ENCODE measurements around the gene SF3A2.

Gene SF3A2

DNA sequence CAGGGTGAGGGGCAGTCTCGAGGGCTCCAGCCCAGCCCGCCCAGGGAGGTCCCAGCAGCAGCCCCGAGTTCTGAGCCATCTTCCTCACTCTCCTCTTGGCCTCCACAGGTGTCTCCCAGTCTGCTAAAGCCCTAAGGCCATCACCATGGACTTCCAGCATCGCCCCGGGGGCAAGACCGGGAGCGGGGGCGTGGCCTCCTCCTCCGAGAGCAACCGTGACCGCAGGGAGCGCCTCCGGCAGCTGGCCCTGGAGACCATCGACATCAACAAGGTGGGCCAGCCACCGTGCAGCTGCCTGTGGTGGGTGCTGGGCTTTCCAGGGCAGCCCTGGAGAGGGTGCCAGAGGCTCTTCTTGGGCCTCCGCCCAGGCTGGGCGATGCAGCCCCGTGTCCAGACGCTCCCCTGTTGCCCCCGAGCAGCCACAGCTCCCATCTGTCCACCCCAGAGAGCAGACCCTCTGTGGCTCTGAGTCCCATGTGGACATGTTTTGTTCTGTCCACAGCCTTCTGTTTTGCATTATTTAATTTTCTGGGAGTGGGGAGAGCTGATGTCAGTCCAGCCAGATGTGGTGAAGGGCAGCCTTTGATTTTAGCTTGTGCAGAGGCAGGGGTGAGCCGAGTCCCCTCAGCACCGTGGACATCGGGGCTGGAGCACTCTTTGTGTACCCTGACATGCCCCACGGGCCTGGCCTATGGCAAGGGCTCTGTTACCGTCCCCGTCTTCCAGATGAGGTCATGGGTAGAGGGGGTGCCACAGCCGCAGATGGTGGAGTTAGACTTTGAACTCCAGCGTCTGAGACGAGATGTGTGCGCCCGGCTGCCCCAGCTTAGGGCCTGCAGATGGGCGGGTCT is 6.9 kb downstream of the SF3A2 start:
- no peak for DNase-seq

DNA sequence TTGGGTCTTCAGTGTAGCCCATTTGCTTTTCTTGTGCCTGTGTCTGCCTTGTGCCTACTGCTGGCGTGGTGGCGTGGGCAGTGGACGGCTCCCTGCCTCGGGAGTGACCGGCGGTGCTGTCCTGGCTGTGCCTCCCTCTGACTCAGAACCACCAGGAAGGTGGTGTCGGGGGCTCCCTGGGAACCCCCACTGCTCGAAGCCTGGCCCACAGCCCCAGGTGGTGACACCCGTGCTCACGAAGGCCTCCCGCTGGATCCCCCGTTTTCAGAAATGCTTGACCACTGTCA is 7.4 kb downstream of the SF3A2 start:
- no peak for DNase-seq

DNA sequence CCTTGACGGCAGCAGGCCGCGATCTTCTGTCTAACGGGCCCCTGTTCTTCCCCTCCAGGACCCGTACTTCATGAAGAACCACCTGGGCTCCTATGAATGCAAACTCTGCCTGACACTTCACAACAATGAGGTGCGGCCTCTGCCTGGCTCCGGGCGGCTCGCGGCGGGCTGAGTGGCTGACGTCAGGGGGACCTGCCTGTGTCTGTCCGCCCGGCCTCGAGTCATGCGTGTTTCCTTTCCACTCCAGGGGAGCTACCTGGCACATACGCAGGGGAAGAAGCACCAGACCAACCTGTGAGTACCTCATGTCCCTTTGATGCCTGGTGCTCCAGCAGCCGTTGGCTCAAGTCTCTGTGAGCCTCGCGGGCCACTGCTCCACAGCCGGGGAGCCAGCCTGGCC is 7.9 kb downstream of the SF3A2 start:
- no peak for DNase-seq

DNA sequence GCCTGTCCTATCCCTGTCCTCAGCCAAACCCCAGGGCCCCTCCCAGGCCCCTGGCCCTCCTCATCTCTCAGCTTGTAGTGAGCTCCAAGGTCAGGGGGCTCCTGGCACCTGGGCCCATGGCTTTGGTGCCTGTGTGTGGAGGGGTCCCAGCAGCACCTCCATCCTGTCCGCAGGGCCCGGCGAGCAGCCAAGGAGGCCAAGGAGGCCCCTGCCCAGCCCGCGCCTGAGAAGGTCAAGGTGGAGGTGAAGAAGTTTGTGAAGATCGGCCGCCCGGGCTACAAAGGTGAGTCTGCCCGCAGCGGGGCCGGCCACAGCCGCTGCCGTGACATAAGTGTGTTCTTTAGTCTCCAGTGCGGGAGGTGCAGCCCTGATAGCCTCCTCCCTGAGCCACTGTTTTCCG is 8.6 kb downstream of the SF3A2 start:
- no peak for DNase-seq

DNA sequence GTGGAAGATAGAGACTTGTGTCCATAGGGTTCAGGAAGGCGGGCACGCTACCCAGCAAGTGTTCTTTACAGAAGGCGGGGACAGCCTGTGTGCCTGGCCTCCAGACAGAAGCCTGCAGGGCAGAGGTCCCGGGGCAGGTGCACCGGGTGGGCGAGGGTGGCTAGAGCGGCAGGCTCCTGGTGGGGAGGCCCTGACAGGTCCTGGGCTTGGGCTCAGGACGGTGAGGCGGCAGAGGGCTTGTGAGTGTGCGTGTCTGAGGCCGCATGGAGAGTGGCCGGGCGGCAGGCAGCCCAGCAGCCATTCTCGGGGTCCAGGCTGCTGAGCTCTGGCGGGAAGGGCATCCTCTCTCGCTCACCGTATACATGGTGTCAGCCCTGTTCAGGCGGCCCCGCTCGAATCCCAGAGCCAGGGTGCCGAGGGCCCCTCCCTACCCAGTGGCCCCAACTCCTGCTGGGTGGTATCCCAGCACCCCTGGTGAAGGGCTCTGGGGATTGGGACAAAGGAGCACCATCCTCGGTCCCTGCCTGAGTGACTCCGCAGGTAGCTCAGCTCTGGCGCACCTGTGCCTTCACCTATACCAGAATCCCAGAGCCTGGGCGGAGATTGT is 9.5 kb downstream of the SF3A2 start:
- no peak for DNase-seq

DNA sequence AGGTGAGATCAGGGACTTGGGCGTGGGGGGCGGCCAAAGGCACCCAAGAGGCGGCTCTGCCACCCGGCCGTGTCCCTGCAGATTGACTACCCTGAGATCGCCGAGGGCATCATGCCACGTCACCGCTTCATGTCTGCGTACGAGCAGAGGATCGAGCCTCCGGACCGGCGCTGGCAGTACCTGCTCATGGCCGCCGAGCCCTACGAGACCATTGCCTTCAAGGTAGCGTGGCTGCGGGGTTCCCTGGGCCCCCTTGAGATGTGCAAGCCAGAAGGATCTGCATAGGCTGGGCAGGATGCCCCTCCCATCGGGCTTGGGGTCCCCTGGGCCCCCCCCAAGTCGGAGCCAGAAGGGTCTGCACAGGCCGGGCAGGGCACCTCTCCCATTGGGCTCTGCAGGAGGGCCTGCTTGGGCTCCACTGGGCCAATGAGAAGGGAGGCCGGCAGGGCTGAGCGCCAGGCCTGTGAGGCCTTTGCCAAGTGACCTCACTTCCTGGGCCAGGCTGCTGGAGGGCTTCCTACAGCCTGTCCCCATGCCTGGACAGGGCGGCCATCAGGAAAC is 10.3 kb downstream of the SF3A2 start:
- DNase-seq, result no peak

DNA sequence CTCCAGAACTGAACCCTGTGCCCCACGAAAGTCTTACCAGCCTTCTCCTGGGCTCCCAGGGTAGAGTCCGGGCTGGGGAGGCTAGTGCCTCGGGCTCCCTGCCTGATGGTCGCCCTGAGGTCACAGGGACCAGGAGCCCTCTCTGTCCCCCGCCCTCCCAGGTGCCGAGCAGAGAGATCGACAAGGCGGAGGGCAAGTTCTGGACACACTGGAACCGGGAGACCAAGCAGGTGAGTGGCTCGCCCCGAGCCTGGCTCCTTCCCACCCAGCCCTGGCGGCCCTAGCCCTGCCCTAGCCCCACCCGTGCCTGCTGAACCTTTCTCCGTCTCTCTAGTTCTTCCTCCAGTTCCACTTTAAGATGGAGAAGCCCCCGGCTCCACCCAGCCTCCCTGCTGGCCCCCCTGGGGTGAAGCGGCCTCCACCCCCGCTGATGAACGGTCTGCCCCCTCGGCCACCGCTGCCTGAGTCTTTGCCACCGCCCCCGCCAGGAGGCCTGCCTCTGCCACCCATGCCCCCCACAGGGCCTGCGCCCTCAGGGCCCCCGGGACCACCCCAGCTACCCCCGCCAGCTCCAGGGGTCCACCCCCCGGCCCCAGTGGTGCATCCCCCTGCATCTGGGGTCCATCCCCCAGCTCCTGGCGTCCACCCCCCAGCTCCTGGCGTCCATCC is 10.9 kb downstream of the SF3A2 start:
- no peak for DNase-seq

DNA sequence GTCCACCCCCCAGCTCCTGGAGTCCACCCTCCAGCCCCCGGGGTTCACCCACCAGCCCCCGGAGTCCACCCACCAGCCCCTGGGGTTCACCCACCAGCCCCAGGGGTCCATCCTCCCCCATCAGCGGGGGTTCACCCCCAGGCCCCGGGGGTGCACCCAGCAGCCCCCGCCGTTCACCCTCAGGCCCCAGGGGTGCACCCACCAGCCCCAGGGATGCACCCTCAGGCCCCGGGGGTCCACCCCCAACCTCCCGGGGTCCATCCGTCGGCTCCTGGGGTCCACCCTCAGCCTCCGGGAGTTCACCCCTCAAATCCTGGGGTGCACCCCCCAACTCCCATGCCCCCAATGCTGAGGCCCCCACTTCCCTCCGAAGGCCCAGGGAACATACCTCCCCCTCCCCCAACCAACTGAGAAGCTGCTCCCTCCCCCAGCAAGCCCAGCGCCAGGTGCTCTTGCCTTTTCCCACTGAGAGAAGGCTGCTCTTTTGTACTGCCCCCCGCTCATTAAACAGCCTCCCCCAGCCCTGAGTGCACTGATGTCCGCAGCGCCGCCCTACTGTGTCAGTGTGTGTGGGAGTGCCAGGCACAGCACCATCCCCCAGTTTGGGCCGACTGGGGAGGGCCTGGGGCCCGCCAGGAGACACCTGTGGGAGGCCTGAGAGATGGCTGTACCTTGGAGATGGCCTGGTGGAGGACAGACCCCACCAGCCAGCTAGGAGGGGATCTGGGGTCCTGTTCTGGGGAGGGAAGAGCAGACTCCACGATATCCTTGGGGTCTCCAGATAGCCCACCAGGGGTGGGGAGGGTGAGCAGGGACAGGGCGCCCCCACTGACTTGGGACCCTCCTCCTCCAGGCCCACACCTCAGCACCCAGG is 11.7 kb downstream of the SF3A2 start:
- no peak for DNase-seq

DNA sequence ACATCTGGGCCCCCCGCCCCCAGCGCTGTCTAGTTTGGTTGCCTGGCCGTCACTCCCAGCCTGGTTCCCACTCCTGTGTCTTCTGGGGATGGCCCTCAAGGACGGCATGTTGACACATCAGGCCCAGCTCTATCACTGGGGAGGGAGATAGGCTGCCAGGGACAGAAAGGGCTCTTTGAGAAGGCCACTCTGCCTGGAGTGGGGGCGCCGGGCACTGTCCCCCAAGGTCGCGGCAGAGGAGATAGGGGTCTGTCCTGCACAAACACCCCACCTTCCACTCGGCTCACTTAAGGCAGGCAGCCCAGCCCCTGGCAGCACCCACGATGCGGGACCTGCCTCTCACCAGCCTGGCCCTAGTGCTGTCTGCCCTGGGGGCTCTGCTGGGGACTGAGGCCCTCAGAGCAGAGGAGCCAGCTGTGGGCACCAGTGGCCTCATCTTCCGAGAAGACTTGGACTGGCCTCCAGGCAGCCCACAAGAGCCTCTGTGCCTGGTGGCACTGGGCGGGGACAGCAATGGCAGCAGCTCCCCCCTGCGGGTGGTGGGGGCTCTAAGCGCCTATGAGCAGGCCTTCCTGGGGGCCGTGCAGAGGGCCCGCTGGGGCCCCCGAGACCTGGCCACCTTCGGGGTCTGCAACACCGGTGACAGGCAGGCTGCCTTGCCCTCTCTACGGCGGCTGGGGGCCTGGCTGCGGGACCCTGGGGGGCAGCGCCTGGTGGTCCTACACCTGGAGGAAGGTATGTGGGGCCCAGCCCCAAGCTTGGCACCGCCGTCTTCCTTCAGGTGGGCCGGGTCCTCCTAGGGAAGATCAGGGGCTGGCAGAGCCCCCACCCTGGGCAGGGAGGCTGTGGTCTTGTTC is 12.6 kb downstream of the SF3A2 start, which contains the start of gene AMH:
Gene AMH (plus strand): TSS at position 314 of the 857 bp plus-strand sequence. CDS start 10 bp downstream, at position 324.
- DNase-seq, result no peak

DNA sequence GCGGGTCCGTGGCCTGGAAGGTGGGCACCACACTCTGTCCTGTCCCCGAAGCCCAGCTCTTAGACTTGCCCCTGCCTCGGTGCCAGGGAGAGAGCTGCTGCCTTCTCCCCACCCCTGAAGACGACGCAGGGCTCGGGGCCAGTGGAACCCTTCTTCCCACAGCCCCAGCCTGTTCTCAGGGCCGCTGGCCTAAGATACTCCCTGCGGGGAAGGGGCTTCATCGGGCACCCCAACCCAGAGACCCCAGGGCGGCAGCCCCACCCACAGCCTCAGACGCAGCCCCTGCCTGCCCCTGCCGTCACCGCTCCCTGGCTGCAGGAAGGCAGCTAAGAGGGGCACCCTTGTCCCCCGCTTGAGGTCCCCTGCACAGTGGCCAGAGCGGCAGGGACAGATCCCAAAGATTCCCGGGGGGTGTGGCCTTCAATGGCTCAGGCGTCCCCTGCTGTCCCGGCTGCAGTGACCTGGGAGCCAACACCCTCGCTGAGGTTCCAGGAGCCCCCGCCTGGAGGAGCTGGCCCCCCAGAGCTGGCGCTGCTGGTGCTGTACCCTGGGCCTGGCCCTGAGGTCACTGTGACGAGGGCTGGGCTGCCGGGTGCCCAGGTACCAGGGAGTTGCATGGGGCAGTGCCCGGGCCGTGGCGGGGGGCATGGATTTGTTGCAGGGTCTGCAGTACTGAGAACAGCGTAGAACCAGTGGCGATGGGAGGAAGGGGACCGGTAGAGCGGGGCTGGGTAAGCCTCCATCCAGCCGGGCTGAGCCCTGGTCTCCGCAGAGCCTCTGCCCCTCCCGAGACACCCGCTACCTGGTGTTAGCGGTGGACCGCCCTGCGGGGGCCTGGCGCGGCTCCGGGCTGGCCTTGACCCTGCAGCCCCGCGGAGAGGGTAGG is 13.5 kb downstream of the SF3A2 start:
- DNase-seq, result no peak

DNA sequence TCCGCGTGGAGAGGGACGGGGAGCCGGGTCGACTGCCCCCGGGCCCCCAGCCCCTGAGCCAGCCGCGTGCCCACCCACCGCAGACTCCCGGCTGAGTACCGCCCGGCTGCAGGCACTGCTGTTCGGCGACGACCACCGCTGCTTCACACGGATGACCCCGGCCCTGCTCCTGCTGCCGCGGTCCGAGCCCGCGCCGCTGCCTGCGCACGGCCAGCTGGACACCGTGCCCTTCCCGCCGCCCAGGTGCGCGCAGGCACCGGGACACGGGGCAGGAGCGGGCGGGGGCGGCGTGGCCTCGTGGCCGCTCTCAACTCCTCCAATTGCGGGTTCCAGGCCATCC is 14.1 kb downstream of the SF3A2 start:
- DNase-seq, result no peak

DNA sequence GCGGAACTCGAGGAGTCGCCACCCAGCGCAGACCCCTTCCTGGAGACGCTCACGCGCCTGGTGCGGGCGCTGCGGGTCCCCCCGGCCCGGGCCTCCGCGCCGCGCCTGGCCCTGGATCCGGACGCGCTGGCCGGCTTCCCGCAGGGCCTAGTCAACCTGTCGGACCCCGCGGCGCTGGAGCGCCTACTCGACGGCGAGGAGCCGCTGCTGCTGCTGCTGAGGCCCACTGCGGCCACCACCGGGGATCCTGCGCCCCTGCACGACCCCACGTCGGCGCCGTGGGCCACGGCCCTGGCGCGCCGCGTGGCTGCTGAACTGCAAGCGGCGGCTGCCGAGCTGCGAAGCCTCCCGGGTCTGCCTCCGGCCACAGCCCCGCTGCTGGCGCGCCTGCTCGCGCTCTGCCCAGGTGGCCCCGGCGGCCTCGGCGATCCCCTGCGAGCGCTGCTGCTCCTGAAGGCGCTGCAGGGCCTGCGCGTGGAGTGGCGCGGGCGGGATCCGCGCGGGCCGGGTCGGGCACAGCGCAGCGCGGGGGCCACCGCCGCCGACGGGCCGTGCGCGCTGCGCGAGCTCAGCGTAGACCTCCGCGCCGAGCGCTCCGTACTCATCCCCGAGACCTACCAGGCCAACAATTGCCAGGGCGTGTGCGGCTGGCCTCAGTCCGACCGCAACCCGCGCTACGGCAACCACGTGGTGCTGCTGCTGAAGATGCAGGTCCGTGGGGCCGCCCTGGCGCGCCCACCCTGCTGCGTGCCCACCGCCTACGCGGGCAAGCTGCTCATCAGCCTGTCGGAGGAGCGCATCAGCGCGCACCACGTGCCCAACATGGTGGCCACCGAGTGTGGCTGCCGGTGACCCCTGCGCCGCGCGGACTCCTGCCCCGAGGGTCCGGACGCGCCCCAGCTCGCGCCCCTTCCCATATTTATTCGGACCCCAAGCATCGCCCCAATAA is 14.8 kb downstream of the SF3A2 start:
- DNase-seq, result no peak

DNA sequence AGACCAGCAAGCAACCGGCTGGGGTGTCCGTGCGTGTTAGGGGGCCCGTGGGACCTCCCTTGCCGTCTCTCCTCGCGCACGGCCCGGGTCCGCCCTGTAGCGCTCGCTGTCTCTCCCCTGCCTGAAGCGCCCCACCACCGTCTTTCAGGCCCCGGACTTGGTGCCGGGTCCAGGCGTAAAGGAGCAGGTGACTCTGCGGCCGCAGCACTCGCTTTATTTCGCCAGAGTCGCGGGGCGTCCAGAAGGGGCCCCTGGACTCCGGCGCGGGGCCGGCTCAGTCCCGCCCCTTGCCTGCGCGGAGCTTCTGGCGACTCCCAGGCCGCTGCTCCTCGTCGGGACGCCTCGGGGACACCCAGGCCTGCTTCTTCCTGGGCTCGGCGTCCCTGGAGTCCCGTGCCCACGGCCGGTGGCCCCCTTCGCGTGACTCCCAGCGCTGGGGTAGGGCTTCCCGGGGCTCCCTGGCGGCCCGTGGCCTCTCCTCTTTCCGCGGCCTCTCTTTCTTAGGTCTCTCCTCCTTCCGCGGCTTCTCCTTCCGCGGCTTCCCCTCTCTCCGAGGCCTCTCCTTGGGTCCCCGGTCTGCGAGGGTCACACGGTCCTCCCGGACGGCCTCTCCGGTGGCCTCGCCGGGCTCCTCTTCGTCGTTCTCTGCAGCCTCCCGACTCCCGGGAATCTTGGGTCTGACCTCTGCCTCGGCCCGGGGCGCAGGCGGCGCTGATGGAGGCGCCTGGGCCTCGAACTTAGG is 15.6 kb downstream of the SF3A2 start:
- DNase-seq, result no peak

DNA sequence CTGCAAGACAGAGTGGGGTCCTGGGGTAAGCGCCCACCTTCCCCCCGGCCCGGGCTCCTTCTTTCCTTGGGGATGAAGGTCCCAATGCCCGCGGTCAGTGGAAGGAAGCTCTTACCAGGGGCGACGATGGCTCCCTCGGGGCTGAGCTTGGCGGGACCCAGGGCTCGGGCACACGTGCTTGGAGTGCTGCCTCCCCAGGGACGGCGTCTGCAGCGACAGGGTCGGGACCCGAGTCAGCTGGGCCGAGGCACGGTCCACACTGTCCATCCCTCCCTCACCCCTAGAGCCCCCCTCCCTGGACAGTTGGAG is 16.1 kb downstream of the SF3A2 start:
- no peak for DNase-seq

DNA sequence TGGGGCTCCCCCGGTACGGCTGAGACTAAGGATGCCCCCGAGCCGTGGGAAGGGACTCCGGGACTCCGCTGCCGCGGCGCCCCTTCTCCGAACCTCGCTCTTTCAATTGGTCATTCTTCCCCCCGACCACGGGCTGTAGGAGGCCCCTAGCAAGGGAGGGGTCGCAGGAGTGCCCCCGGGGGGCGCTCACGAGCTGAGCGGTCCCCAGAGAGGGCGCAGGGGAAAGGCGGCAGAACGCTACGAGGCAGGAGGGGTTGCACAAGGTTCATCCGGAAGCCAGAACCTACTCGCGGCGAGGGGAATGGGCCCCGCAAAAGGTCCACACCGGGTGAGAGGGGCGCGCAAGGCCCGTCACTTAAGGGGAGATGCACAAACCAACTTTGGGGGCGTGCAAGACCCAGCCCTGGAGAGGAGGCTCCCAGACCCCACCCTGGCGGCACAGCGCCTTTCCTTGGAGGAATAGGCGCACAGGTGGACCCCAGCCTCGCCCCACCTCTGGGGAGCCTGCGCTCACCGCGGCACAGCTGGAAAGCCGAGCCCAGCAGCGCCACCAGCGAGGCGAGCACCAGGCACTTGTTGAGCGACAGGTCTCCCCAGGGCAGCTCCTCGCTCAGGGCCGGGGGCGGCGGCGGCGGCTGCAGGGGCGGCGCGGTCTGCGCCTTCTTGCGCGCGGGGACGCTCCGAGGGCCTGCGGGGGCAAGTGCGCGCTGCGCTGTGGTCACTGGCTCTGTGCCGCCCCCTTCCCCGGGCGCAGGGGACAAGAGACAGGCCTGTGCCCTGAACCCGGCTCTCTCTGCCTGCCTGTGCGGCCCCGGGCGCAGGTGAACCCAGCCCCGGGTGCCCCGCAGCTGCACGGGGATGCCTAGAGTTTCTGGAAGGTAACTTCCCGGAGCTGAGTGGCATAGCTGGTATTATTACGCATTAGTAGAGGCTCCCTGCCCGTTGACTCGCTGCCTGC is 16.8 kb downstream of the SF3A2 start:
- DNase-seq, result no peak

DNA sequence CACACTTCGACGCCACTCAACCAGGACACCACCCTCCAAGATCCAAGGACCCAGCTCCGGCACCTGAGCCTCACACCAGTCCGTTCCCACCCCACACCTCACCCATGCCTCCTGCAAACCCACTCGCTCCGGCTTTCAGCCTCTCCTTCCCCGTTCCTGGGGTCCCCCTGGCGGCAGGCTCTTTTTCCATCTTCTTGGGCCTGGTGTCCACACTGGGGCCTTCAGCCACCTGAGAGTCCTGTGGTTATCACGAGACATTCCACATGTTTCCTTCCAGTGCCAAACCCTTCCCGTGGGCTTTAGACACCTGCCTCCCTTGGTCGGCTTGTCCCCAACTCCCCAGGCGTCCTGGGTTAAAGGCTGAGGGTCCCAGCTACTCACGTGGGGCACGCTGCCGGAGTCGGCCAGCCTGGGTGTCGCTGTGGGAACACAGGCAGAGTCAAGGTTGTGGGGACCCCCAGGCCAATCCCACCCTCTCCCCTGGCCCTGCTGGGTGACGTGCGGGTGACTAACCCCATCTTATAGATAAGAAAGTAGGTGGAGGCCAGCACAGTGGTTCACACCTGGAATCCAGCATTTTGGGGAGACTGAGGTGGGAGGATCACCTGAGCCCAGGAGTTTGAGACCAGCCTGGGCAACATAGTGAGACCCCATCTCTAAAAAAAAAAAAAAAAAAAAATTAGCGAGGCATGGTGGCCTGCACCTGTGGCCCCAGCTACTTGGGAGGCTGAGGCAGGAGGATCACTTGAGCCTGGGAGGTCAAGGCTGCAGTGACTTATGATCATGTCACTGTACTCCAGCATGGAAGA is 17.6 kb downstream of the SF3A2 start:
- no peak for DNase-seq

Measured in activated T-cell treated with anti-CD3 and anti-CD28 coated beads for 4 hours (primary cell).